Left lung (tissue), 10 donors: ENCODE data around the gene F2RL3. TPM values are rescaled to one million over a fixed set of nuclear protein-coding genes. Genes with fewer than 3 reads are reported as not detected.

Experiments used
- ATAC-seq: fragments of 200-7000 bp; cut with Tn5 transposase; one replicate; pipeline ENCODE4 v1.9.1; 2020; ENCODE audit warnings: moderate library complexity
- DNase-seq, 4 donors: peaks; one replicate each; pipeline ENCODE4 v3.0.0-alpha.2; 2013 to 2020
- H3K27ac ChIP-seq, 2 donors: fragments of 200-600 bp; sonication (generic) in 1 of 2; one replicate each; pipeline versions ENCODE4 v1.5.0 to v1.8.0; 2020 to 2021
- H3K27me3 ChIP-seq, 2 donors: fragments of 200-600 bp; sonication (generic) in 1 of 2; one replicate each; pipeline versions ENCODE4 v1.5.0 to v1.8.0; 2020 to 2021
- H3K36me3 ChIP-seq, 2 donors: fragments of 200-600 bp; sonication (generic) in 1 of 2; one replicate each; pipeline versions ENCODE4 v1.5.0 to v1.8.0; 2020 to 2021
- H3K4me1 ChIP-seq, 2 donors: fragments of 200-600 bp; one replicate each; pipeline ENCODE4 v1.8.0; 2021
- H3K4me3 ChIP-seq, 2 donors: fragments of 200-600 bp; sonication (generic) in 1 of 2; one replicate each; pipeline versions ENCODE4 v1.5.0 to v1.8.0; 2020 to 2021; ENCODE audit warnings: mild to moderate bottlenecking in 1 of 2
- H3K9me3 ChIP-seq, 2 donors: fragments of 200-600 bp; sonication (generic) in 1 of 2; one replicate each; pipeline versions ENCODE4 v1.5.0 to v1.8.0; 2020 to 2021
- intact Hi-C, 2 donors: fragments of 100-400 bp; cut with DNase I; formaldehyde crosslinking; loops; one replicate each; pipeline versions ENCODE4 v1.11.2 to v1.14.2; 2022
- polyA plus RNA-seq, 6 donors: library from polyadenylated mRNA; unstranded; fragments of 120-200 nt; gene quantifications; one replicate each; pipeline ENCODE4 v1.2.1, GENCODE V29; 2013; ENCODE audit not compliant: insufficient read length in 6 of 6
- total RNA-seq, 2 donors: library from RNA; stranded (reverse); fragmentation: NEBNext Ultra II Directional; extraction: Animal tissue kit (Norgen Biotek cat#: 25700); gene quantifications; one replicate each; pipeline ENCODE4 v1.2.1, GENCODE V29; 2021
- TF ChIP-seq, protein P1 (sequence below), 2 donors: fragments of 200-600 bp; sonication (generic) in 1 of 2; IDR thresholded peaks; one replicate each; pipeline versions ENCODE4 v1.5.0 to v1.8.0; 2021; ENCODE audit warnings: antibody characterized with exemption in 2 of 2
- donor health status: DM: no; HTN: yes; CAD: no.
- donor health status: DM: no; HTN: no; CAD: no.

F2RL3 gene
- total and polyA plus RNA-seq, 8 donors, result 0.63 to 14.8 (median 1.4) TPM

DNA sequence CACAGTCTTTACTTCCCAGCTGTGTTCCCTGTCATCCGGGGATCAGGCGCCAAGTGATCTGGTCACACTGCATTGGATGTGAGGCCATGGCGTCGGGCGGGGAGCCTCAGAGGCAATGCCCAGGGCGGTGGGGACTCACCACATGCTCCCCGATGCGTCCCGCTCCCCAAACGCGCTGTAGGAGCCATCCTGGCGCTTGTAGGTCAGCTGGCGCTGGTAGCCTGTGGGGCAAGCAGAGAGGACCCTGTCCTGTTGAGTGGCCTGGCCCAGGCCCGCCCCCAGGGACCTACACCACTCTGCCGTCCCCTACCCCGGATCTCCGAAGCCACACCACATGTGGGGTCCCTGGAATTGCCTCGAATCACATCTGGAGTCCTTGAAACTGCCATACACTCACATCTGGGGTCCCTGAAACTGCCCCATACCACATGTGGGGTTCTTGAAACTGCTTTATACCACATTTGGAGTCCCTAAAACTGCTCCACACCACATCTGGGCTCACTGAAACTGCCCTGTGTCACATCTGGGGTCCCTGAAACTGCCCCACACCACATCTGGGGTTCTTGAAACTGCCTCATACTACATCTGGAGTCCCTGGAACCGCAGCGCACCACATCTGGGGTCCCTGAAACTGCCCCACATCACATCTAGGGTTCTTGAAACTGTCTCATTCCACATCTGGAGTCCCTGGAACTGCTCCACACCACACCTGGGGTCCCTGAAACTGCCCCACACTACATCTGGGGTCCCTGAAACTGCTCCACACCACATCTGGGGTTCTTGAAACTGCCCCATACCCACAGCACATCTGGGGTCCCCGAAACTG lies 33.2 kb downstream of the F2RL3 start:
- peak in 1 of 4 donors; percentile 60 for DNase-seq
- Histone ChIP-seq H3K4me3 (no peak overlapping the region), H3K27me3 (no peaks in the 10 kb centered on the region), H3K36me3 (no peaks in the 10 kb centered on the region), H3K4me1 (no peaks in the 10 kb centered on the region), H3K9me3 (peaks cover 0 to 15% of the 10 kb centered on the region in 2 donors), H3K27ac (no peak overlapping the region)
- intact Hi-C loops, result no loop called here
- TF ChIP-seq, protein P1, sequence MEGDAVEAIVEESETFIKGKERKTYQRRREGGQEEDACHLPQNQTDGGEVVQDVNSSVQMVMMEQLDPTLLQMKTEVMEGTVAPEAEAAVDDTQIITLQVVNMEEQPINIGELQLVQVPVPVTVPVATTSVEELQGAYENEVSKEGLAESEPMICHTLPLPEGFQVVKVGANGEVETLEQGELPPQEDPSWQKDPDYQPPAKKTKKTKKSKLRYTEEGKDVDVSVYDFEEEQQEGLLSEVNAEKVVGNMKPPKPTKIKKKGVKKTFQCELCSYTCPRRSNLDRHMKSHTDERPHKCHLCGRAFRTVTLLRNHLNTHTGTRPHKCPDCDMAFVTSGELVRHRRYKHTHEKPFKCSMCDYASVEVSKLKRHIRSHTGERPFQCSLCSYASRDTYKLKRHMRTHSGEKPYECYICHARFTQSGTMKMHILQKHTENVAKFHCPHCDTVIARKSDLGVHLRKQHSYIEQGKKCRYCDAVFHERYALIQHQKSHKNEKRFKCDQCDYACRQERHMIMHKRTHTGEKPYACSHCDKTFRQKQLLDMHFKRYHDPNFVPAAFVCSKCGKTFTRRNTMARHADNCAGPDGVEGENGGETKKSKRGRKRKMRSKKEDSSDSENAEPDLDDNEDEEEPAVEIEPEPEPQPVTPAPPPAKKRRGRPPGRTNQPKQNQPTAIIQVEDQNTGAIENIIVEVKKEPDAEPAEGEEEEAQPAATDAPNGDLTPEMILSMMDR (IDR thresholded peaks at IDR 0.05), result no peak
- no peak for ATAC-seq

DNA sequence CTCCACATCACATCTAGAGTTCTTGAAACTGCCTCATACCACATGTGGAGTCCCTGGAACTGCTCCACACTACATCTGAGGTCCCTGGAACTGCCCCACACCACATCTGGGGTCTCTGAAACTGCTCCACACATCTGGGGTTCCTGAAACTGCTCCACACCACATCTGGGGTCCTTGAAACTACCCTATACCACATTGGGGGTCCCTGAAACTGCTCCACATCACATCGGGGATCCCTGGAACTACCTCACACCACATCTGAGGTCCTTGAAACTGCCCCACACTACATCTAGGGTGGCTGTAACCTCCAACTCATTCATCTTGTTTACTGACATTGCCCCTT lies 33.8 kb downstream of the F2RL3 start:
- Histone ChIP-seq H3K27me3 (no peaks in the 10 kb centered on the region), H3K27ac (no peak overlapping the region)
- intact Hi-C loops, result no loop called here

DNA sequence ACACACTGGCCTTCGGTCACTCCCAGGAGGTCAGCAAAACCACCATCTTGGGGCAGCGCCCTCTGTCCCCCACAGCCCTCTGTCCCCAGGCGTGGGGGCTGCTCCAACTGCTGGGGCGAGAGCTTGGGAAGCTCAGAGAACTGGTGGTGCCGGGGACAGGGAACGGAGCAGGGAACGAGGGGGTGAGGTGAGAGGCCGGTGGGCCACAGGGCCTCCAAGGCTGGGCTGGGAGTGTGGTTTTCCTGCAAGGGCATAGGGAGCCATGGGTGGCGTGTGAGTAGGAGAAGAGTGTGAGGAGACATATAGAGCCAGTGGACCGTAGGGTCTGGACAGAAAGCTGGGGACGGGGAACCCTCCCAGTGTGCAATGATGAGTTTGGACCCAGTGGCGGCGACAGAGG lies 34.1 kb downstream of the F2RL3 start:
- TF ChIP-seq, protein P1 (IDR thresholded peaks at IDR 0.05), result no peak
- peak in 1 of 4 donors; percentile 61 for DNase-seq
- ATAC-seq, result no peak
- Histone ChIP-seq H3K9me3 (peaks cover 0 to 15% of the 10 kb centered on the region in 2 donors), H3K4me3 (no peak overlapping the region), H3K27ac (no peak overlapping the region), H3K36me3 (no peaks in the 10 kb centered on the region), H3K4me1 (no peaks in the 10 kb centered on the region), H3K27me3 (no peaks in the 10 kb centered on the region)
- intact Hi-C loops, result no loop called here

More for the DNA sequence above, 33.8 kb downstream of the F2RL3 start:
- no peak overlapping the region for H3K4me3 ChIP-seq
- H3K36me3 ChIP-seq, result no peaks in the 10 kb centered on the region
- no peak for DNase-seq
- ATAC-seq, result no peak
- H3K4me1 ChIP-seq, result no peaks in the 10 kb centered on the region
- TF ChIP-seq, protein P1 (IDR thresholded peaks at IDR 0.05), result no peak
- H3K9me3 ChIP-seq, result peaks cover 0 to 15% of the 10 kb centered on the region in 2 donors

DNA sequence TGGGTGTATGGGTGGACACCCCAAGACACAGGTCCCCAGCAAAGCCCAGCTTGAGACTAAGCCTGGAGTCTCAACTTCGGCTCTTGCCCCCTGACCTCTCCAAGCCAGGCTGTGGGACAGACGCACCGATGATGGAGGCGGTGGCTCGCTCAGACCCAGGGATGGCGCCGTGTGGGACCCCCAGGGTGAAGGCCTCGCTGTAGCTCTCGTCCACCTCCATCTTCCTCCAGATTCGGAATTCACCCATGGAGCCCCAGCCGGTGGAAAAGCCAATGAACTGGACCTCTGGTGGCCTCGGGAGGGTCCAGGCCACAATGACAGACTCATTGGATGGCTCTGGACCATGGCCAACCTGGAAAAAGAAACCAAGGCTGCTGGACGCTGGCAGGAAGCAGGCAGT lies 39.1 kb downstream of the F2RL3 start:
- Histone ChIP-seq H3K4me1 (no peaks in the 10 kb centered on the region), H3K9me3 (peaks cover 0 to 8% of the 10 kb centered on the region in 2 donors), H3K4me3 (no peak overlapping the region), H3K36me3 (no peaks in the 10 kb centered on the region), H3K27ac (no peak overlapping the region), H3K27me3 (no peaks in the 10 kb centered on the region)
- ATAC-seq (no peak), DNase-seq (no peak)
- intact Hi-C loops, result no loop called here
- TF ChIP-seq, protein P1 (IDR thresholded peaks at IDR 0.05), result no peak

DNA sequence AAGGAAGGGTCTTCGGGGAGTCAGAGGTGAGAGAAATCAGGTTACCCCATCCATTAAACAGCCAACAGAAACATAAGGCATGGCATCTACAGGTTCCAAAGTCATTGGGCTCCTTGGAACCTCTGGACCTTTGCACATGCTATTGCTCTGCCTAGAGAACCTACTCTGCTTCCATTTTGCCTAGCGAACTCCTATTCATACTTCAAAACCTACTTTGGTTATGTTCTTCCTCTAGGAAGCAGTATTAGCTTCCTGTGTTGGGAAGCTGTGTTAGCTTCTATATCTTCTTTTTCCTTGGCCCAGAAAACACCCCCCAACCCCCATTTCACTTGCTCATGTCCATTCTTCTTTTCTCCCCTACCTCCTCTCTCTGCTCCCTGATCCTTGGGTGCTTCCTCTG lies 39.6 kb downstream of the F2RL3 start:
- no peak overlapping the region for H3K27ac ChIP-seq
- H3K9me3 ChIP-seq, result peaks cover 0 to 10% of the 10 kb centered on the region in 2 donors
- no peak overlapping the region for H3K4me3 ChIP-seq
- TF ChIP-seq, protein P1 (IDR thresholded peaks at IDR 0.05), result no peak
- no peak for DNase-seq
- no peaks in the 10 kb centered on the region for H3K36me3 ChIP-seq
- H3K4me1 ChIP-seq, result no peaks in the 10 kb centered on the region
- H3K27me3 ChIP-seq, result no peaks in the 10 kb centered on the region
- intact Hi-C loops, result no loop called here
- no peak for ATAC-seq
